Measurements from ENCODE around the gene SYNE1. TPM values are rescaled to one million over a fixed set of nuclear protein-coding genes. Genes with fewer than 3 reads are reported as not detected.

The SYNE1 gene
- total and polyA plus RNA-seq, 8 donors: 79.1 to 201 (median 104) TPM

GRCh38 chr6:152223636-152224035 lies 413.5 kb downstream of the SYNE1 start:
- Histone ChIP-seq H3K27me3 (no peaks in the 10 kb centered on the region), H3K27ac (no peak overlapping the region), H3K4me3 (no peak overlapping the region), H3K36me3 (peaks cover 8 to 96% of the 10 kb centered on the region in 2 donors), H3K9me3 (peaks cover 0 to 19% of the 10 kb centered on the region in 2 donors), H3K4me1 (no peaks in the 10 kb centered on the region)
- ATAC-seq (no peak), DNase-seq (no peak)
- intact Hi-C loops (cut with DNase I): no loop called here
- TF ChIP-seq CTCF (IDR thresholded peaks at IDR 0.05): no peak

- no peak overlapping the region for H3K4me3 ChIP-seq
- ATAC-seq (no peak), DNase-seq (no peak)
- peaks cover 0 to 19% of the 10 kb centered on the region in 2 donors for H3K9me3 ChIP-seq
- peaks cover 8 to 98% of the 10 kb centered on the region in 2 donors for H3K36me3 ChIP-seq
- intact Hi-C loops (cut with DNase I): no loop called here
- H3K4me1 ChIP-seq: no peaks in the 10 kb centered on the region
- H3K27ac ChIP-seq: no peak overlapping the region
- no peak for TF ChIP-seq CTCF (IDR thresholded peaks at IDR 0.05)
- no peaks in the 10 kb centered on the region for H3K27me3 ChIP-seq
These were observed 415.1 kb downstream of the SYNE1 start for GRCh38 chr6:152221806-152222628.

- peak; percentile 38 for ATAC-seq
These were observed 416.4 kb downstream of the SYNE1 start for GRCh38 chr6:152220786-152221185.

GRCh38 chr6:152218887-152219286 lies 418.3 kb downstream of the SYNE1 start:
- H3K27ac ChIP-seq: no peak overlapping the region
- peaks cover 0 to 19% of the 10 kb centered on the region in 2 donors for H3K9me3 ChIP-seq
- intact Hi-C loops (cut with DNase I): no loop called here
- no peak for TF ChIP-seq CTCF (IDR thresholded peaks at IDR 0.05)
- H3K27me3 ChIP-seq: no peaks in the 10 kb centered on the region
- no peak overlapping the region for H3K4me3 ChIP-seq
- ATAC-seq (no peak), DNase-seq (no peak)
- H3K36me3 ChIP-seq: peaks cover 8 to 97% of the 10 kb centered on the region in 2 donors
- H3K4me1 ChIP-seq: no peaks in the 10 kb centered on the region

More at GRCh38 chr6:152220786-152221185, 416.4 kb downstream of the SYNE1 start:
- intact Hi-C loops (cut with DNase I): no loop called here
- peaks cover 0 to 19% of the 10 kb centered on the region in 2 donors for H3K9me3 ChIP-seq
- TF ChIP-seq CTCF (IDR thresholded peaks at IDR 0.05): no peak
- H3K27ac ChIP-seq: no peak overlapping the region
- no peak overlapping the region for H3K4me3 ChIP-seq
- H3K27me3 ChIP-seq: no peaks in the 10 kb centered on the region
- no peak for DNase-seq
- peaks cover 8 to 98% of the 10 kb centered on the region in 2 donors for H3K36me3 ChIP-seq
- no peaks in the 10 kb centered on the region for H3K4me1 ChIP-seq

- no peak overlapping the region for H3K27ac ChIP-seq
- ATAC-seq: no peak
These were observed 424.7 kb downstream of the SYNE1 start for GRCh38 chr6:152212437-152212836.

More at GRCh38 chr6:152212437-152212836, 424.7 kb downstream of the SYNE1 start:
- no peak for DNase-seq
- Histone ChIP-seq H3K36me3 (peaks cover 0 to 94% of the 10 kb centered on the region in 2 donors), H3K27me3 (no peaks in the 10 kb centered on the region), H3K9me3 (no peaks in the 10 kb centered on the region), H3K4me1 (no peaks in the 10 kb centered on the region), H3K4me3 (no peak overlapping the region)
- no peak for TF ChIP-seq CTCF (IDR thresholded peaks at IDR 0.05)
- intact Hi-C loops (cut with DNase I): no loop called here

All from left lung (tissue), 10 donors.